GM12878 (cell line): ENCODE data around the gene SHROOM1. TPM values are rescaled to one million over a fixed set of nuclear protein-coding genes. Genes with fewer than 3 reads are reported as not detected.

Experiments used
- BHLHE40 ChIP-seq, 2 experiments: fragments of 450-650 bp in 1 of 2; IDR thresholded peaks; 2 replicates each; pipeline ENCODE4 v1.6.1; 2011 to 2017; ENCODE audit warnings: low read depth in 2 of 2, borderline replicate concordance in 1 of 2, improper control_type of control experiment in 1 of 2, low read length in 1 of 2, mild to moderate bottlenecking in 1 of 2
- CBX3 ChIP-seq: fragments of 200-600 bp; sonication (generic); IDR thresholded peaks from 2 replicates; pipeline ENCODE4 v1.6.1; 2016; ENCODE audit warnings: low read depth, borderline replicate concordance
- E2F4 ChIP-seq: IDR thresholded peaks from 2 replicates; pipeline ENCODE4 v1.6.1; 2012; ENCODE audit warnings: low read depth, low read length, improper control_type of control experiment
- EED ChIP-seq: sonication (generic); IDR thresholded peaks from 2 replicates; pipeline ENCODE4 v1.6.1; 2016; ENCODE audit warnings: antibody characterized with exemption, low read depth
- EGR1 ChIP-seq, 2 experiments: IDR thresholded peaks; 1 replicate in 1 of 2; 2 replicates in 1 of 2; pipeline ENCODE4 v1.6.1; 2011 to 2012; ENCODE audit warnings: low read depth in 2 of 2, low read length in 2 of 2, borderline replicate concordance in 1 of 2, mild to moderate bottlenecking in 1 of 2, moderate library complexity in 1 of 2
- EZH2 ChIP-seq: IDR thresholded peaks from 2 replicates; pipeline ENCODE4 v1.6.1; 2012; ENCODE audit warnings: low read depth, mild to moderate bottlenecking, control low read depth, inconsistent platforms, low read length, borderline replicate concordance; ENCODE audit not compliant: control insufficient read depth
- JUND ChIP-seq: IDR thresholded peaks from 2 replicates; pipeline ENCODE4 v1.6.1; 2012; ENCODE audit warnings: low read depth, mild to moderate bottlenecking, low read length, improper control_type of control experiment, moderate library complexity
- KAT2A ChIP-seq: conservative IDR thresholded peaks from 2 replicates; pipeline ENCODE4 v1.6.1; 2011; ENCODE audit warnings: low read depth, low read length; ENCODE audit not compliant: control insufficient read depth
- NKRF ChIP-seq: fragments of 450-650 bp; conservative IDR thresholded peaks from 2 replicates; pipeline ENCODE4 v1.6.1; 2017; ENCODE audit warnings: mild to moderate bottlenecking, moderate library complexity
- NR2F1 ChIP-seq: fragments of 450-650 bp; conservative IDR thresholded peaks from 2 replicates; pipeline ENCODE4 v1.6.1; 2017; ENCODE audit warnings: mild to moderate bottlenecking
- POLR2AphosphoS2 ChIP-seq: IDR thresholded peaks from 2 replicates; pipeline ENCODE4 v1.6.1; 2011; ENCODE audit warnings: low read depth, mild to moderate bottlenecking, low read length, improper control_type of control experiment, moderate library complexity
- RB1 ChIP-seq: fragments of 450-650 bp; formaldehyde crosslinking; IDR thresholded peaks from 2 replicates; pipeline ENCODE4 v1.6.1; 2017; ENCODE audit warnings: mild to moderate bottlenecking, borderline replicate concordance
- SRF ChIP-seq, 2 experiments: IDR thresholded peaks; 2 replicates each; pipeline ENCODE4 v1.6.1; 2011; ENCODE audit warnings: low read depth in 2 of 2, low read length in 2 of 2, mild to moderate bottlenecking in 1 of 2, moderate library complexity in 1 of 2
- TCF12 ChIP-seq: IDR thresholded peaks from 2 replicates; pipeline ENCODE4 v1.6.1; 2011; ENCODE audit warnings: low read depth, mild to moderate bottlenecking, low read length
- TCF3 ChIP-seq: IDR thresholded peaks from 2 replicates; pipeline ENCODE4 v1.6.1; 2012; ENCODE audit warnings: low read depth, mild to moderate bottlenecking, low read length, borderline replicate concordance; ENCODE audit not compliant: insufficient read depth
- ZNF217 ChIP-seq: fragments of 450-650 bp; IDR thresholded peaks from 2 replicates; pipeline ENCODE4 v1.6.1; 2017; ENCODE audit warnings: antibody characterized with exemption, mild to moderate bottlenecking
- ZNF24 ChIP-seq: fragments of 450-650 bp; IDR thresholded peaks from 2 replicates; pipeline ENCODE4 v1.6.1; 2017; ENCODE audit warnings: antibody characterized with exemption, mild to moderate bottlenecking
- polyA plus RNA-seq, 11 experiments: library from polyadenylated mRNA; depleted of rRNA in 4 of 11; unstranded in 6 of 11; stranded (reverse) in 5 of 11; fragments of >200 nt; fragmentation: Nextera tagmentation in 4 of 11; fragmentation: Illumina TruSeq in 1 of 11; extraction: Ambion mirVana in 4 of 11; extraction: Trizol in 1 of 11; gene quantifications; 1 replicate in 1 of 11; 2 replicates in 10 of 11; pipeline versions ENCODE4 v1.2.1 to v1.2.3, GENCODE V29; 2011 to 2016; ENCODE audit warnings: inconsistent platforms in 2 of 11, missing spikeins in 2 of 11, low read depth in 1 of 11
- total RNA-seq, 4 experiments: library from RNA; depleted of rRNA in 3 of 4; stranded (reverse); fragments of >200 nt in 3 of 4; fragmentation: Illumina TruSeq in 1 of 4; extraction: Trizol in 1 of 4; gene quantifications; 2 replicates each; pipeline versions ENCODE4 v1.2.1 to v1.2.3, GENCODE V29; 2013 to 2021
- TF ChIP-seq, protein P1 (sequence below): fragments of 450-650 bp; formaldehyde crosslinking; IDR thresholded peaks from 2 replicates; pipeline ENCODE4 v1.4.0; 2022; ENCODE audit warnings: mild to moderate bottlenecking, moderate library complexity
- TF ChIP-seq, protein P2 (sequence below): IDR thresholded peaks from 2 replicates; pipeline ENCODE4 v1.6.1; 2012; ENCODE audit warnings: low read length, inconsistent platforms
- TF ChIP-seq, protein P3 (sequence below): fragments of 450-650 bp; IDR thresholded peaks from 2 replicates; pipeline ENCODE4 v1.6.1; 2017; ENCODE audit warnings: borderline replicate concordance

Gene SHROOM1
- total and polyA plus RNA-seq, 10 of the 15 experiments (the other 5 are each of a cell fraction or from before 2014, with no cell fraction given), result 0.05 to 3.9 (median 1.3) TPM

- TF ChIP-seq, protein P1, sequence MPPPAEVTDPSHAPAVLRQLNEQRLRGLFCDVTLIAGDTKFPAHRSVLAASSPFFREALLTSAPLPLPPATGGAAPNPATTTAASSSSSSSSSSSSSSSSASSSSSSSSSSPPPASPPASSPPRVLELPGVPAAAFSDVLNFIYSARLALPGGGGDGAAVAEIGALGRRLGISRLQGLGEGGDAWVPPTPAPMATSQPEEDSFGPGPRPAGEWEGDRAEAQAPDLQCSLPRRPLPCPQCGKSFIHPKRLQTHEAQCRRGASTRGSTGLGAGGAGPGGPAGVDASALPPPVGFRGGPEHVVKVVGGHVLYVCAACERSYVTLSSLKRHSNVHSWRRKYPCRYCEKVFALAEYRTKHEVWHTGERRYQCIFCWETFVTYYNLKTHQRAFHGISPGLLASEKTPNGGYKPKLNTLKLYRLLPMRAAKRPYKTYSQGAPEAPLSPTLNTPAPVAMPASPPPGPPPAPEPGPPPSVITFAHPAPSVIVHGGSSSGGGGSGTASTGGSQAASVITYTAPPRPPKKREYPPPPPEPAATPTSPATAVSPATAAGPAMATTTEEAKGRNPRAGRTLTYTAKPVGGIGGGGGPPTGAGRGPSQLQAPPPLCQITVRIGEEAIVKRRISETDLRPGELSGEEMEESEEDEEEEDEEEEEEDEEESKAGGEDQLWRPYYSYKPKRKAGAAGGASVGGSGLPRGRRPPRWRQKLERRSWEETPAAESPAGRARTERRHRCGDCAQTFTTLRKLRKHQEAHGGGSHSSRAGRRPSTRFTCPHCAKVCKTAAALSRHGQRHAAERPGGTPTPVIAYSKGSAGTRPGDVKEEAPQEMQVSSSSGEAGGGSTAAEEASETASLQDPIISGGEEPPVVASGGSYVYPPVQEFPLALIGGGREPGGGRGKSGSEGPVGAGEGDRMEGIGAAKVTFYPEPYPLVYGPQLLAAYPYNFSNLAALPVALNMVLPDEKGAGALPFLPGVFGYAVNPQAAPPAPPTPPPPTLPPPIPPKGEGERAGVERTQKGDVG (CRISPR knock-in tag), result no peak
- TF ChIP-seq KAT2A, result no peak
- TF ChIP-seq NKRF, result peak; percentile 79
- TF ChIP-seq EZH2, result no peak
- peak; percentile 27; the same call in 1 of the 2 replicates for TF ChIP-seq NR2F1
- TF ChIP-seq ZNF24, result no peak
- no peak for TF ChIP-seq JUND
- peak; percentile 74 to 88; a peak in 3 of 4 replicates for TF ChIP-seq BHLHE40 (IDR thresholded peaks at IDR 0.05; ENCODE audit: borderline replicate concordance in 1 of 2, low read depth in 2 of 2, low read length in 1 of 2)
- TF ChIP-seq EED, result peak; percentile 66
- TF ChIP-seq CBX3, result no peak
- 0 out of 3 replicates have a peak, but pooled peaks of 1 of the 2 experiments have one; percentile 5 for TF ChIP-seq EGR1 (IDR thresholded peaks at IDR 0.05; ENCODE audit: borderline replicate concordance in 1 of 2, low read depth in 2 of 2, low read length in 2 of 2)
- no peak for TF ChIP-seq E2F4
- TF ChIP-seq, protein P2, sequence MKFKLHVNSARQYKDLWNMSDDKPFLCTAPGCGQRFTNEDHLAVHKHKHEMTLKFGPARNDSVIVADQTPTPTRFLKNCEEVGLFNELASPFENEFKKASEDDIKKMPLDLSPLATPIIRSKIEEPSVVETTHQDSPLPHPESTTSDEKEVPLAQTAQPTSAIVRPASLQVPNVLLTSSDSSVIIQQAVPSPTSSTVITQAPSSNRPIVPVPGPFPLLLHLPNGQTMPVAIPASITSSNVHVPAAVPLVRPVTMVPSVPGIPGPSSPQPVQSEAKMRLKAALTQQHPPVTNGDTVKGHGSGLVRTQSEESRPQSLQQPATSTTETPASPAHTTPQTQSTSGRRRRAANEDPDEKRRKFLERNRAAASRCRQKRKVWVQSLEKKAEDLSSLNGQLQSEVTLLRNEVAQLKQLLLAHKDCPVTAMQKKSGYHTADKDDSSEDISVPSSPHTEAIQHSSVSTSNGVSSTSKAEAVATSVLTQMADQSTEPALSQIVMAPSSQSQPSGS, result no peak
- no peak for TF ChIP-seq POLR2AphosphoS2
- TF ChIP-seq RB1, result 0 out of 2 replicates have a peak, but pooled peaks have one; percentile 15
- peak; percentile 65; the same call in 1 of the 2 replicates for TF ChIP-seq TCF3
- TF ChIP-seq SRF (IDR thresholded peaks at IDR 0.05; ENCODE audit: low read depth in 2 of 2, low read length in 2 of 2), result no peak
- TF ChIP-seq, protein P3, sequence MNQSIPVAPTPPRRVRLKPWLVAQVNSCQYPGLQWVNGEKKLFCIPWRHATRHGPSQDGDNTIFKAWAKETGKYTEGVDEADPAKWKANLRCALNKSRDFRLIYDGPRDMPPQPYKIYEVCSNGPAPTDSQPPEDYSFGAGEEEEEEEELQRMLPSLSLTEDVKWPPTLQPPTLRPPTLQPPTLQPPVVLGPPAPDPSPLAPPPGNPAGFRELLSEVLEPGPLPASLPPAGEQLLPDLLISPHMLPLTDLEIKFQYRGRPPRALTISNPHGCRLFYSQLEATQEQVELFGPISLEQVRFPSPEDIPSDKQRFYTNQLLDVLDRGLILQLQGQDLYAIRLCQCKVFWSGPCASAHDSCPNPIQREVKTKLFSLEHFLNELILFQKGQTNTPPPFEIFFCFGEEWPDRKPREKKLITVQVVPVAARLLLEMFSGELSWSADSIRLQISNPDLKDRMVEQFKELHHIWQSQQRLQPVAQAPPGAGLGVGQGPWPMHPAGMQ, result no peak
- peak; percentile 59; the same call in 1 of the 2 replicates for TF ChIP-seq ZNF217
- peak; percentile 64; the same call in 1 of the 2 replicates for TF ChIP-seq TCF12
These were observed 558 bp downstream of the SHROOM1 start (continued) for GRCh38 chr5:132829742-132830435.
